Measurements from ENCODE around the gene AHCY. TPM values are rescaled to one million over a fixed set of nuclear protein-coding genes. Genes with fewer than 3 reads are reported as not detected.

AHCY gene
- total RNA-seq, 1 donor from 2014 or later, result 165 TPM

DNA sequence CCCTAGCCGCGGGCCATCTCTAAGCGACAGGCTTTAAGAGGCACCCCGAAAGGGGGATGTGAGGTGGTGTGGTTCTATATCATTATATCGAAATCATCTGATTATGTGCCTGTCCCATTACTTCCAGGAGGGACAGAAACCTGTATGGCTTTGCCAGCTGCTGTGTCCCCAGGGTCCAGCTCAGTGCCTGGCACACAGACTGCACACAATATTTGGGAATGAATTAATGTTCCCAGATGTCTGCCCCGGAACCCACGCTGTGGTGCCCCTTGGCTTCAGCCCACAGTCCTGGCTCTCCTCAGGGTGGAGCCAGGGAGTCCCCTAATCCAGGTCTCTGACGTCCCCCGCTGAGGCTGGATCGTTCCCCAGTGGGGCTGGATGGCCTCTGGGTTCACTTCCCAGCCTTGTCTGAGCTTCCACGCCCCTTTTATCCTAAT lies 8.9 kb upstream of the AHCY start:
- H3K4me1 Mint-ChIP-seq (ENCODE audit: unreplicated experiment), result peaks cover 3% of the 10 kb centered on the region
- no peak overlapping the region for H3K4me3 Mint-ChIP-seq (ENCODE audit: unreplicated experiment)
- TF ChIP-seq, protein P1, sequence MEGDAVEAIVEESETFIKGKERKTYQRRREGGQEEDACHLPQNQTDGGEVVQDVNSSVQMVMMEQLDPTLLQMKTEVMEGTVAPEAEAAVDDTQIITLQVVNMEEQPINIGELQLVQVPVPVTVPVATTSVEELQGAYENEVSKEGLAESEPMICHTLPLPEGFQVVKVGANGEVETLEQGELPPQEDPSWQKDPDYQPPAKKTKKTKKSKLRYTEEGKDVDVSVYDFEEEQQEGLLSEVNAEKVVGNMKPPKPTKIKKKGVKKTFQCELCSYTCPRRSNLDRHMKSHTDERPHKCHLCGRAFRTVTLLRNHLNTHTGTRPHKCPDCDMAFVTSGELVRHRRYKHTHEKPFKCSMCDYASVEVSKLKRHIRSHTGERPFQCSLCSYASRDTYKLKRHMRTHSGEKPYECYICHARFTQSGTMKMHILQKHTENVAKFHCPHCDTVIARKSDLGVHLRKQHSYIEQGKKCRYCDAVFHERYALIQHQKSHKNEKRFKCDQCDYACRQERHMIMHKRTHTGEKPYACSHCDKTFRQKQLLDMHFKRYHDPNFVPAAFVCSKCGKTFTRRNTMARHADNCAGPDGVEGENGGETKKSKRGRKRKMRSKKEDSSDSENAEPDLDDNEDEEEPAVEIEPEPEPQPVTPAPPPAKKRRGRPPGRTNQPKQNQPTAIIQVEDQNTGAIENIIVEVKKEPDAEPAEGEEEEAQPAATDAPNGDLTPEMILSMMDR (IDR thresholded peaks at IDR 0.05; ENCODE audit: unreplicated experiment), result no peak
- no peak overlapping the region for H3K27ac Mint-ChIP-seq (ENCODE audit: unreplicated experiment)
- DNase-seq (ENCODE audit: low spot score), result no peak
- peaks cover 5% of the 10 kb centered on the region for H3K27me3 Mint-ChIP-seq (ENCODE audit: unreplicated experiment)
- H3K36me3 Mint-ChIP-seq (ENCODE audit: low read depth, unreplicated experiment), result peaks cover 3% of the 10 kb centered on the region
- H3K9me3 Mint-ChIP-seq (ENCODE audit: unreplicated experiment), result no peaks in the 10 kb centered on the region

DNA sequence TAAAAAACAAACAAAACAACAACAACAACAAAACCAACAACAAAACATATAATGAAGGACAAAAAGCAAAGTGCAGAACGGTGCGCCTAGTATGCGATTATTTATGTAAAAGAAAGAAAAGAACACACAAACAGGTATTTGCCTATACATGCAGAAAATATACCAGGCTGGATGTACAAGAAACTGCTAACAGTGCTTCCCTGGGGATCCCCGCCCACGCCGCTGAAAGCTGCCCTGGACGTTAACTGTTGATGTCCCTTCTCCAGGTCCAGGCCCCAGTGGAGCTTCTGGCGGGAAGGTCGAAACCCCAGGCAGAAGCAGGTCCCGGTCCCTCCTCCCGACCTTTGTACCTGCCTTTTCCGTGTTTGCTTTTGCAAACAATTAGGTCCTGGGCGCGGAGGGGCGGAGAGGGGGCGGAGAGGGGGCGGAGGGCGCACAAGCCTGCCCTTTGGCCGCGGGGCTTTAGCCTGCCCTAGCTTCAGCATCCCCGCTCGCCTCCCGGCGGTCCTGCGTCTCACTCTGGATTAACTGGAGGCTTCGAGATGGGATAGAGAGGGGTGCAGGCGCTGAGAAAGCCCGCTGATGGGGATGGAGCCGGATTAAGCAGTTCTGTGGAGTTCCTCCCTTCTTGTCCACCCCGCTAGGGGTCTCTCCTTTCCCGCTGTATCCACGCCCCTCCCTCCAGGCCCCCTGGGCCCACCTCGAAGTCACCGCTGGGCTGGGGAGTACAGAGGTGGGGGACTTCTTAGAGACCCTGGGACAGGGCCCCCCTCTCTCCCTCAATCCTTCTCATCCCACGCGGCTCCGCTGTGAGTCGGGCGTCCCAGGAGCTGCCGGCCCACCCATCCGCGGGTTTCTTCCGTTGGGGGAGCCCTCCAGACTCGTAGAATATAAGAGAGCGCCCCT lies 8.2 kb upstream of the AHCY start:
- Mint-ChIP-seq H3K36me3 (ENCODE audit: low read depth, unreplicated experiment) (peaks cover 3% of the 10 kb centered on the region), H3K4me3 (ENCODE audit: unreplicated experiment) (peak overlapping the region; percentile 60), H3K9me3 (ENCODE audit: unreplicated experiment) (no peaks in the 10 kb centered on the region), H3K27me3 (ENCODE audit: unreplicated experiment) (peaks cover 5% of the 10 kb centered on the region), H3K4me1 (ENCODE audit: unreplicated experiment) (peaks cover 3% of the 10 kb centered on the region), H3K27ac (ENCODE audit: unreplicated experiment) (peak overlapping the region; percentile 38)
- DNase-seq (ENCODE audit: low spot score), result peak; percentile 41
- TF ChIP-seq, protein P1 (IDR thresholded peaks at IDR 0.05; ENCODE audit: unreplicated experiment), result no peak

DNA sequence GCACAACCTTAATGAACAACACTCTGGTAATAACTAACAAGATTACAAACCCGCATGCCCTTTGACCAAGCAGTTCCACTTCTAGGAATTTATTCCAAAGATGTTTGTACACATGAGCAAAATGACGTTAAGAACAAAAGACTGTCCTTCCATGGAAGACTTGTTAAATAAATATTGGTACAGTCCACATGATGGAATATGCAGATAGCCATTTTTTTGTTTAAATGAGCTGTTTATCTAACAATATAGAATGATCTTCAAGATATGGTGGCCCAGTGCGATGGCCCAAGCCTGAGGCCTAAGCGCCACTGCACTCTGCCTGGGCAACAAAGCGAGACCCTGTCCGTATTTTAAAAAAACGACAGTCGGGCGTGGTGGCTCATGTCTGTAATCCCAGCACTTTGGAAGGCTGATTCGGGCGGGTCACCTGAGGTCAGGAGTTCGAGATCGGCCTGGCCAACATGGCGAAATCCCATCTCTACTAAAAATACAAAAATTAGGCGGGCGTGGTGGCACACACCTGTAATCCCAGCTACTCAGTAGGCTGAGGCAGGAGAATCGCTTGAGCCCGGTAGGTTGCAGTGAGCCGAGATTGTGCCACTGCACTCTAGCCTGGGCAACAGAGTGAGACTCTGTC lies 7.4 kb upstream of the AHCY start:
- Mint-ChIP-seq H3K9me3 (ENCODE audit: unreplicated experiment) (no peaks in the 10 kb centered on the region), H3K27ac (ENCODE audit: unreplicated experiment) (peak overlapping the region; percentile 38), H3K36me3 (ENCODE audit: low read depth, unreplicated experiment) (peaks cover 3% of the 10 kb centered on the region), H3K4me1 (ENCODE audit: unreplicated experiment) (peaks cover 3% of the 10 kb centered on the region), H3K4me3 (ENCODE audit: unreplicated experiment) (peak overlapping the region; percentile 60), H3K27me3 (ENCODE audit: unreplicated experiment) (peaks cover 5% of the 10 kb centered on the region)
- DNase-seq (ENCODE audit: low spot score), result no peak
- TF ChIP-seq, protein P1 (IDR thresholded peaks at IDR 0.05; ENCODE audit: unreplicated experiment), result no peak

DNA sequence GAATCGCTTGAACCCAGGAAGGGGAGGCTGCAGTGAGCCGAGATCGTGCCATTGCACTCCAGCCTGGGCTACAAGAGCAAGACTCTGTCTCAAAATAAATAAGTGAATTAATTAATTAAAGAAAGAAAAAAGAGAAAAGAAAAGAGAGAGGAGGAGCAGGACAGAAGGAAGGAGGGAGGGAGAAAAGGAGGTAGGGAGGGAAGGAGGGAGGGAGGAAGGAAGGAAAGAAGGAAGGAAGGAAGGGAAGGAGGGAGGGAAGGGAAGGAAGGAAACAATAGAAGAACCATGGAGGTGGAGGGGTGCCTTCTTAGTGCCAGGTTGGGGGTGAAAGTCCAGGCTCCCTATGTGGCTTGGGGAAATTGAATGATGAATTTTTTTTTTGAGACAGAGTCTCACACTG lies 6.5 kb upstream of the AHCY start:
- Mint-ChIP-seq H3K27me3 (ENCODE audit: unreplicated experiment) (peaks cover 5% of the 10 kb centered on the region), H3K27ac (ENCODE audit: unreplicated experiment) (no peak overlapping the region), H3K4me1 (ENCODE audit: unreplicated experiment) (peaks cover 3% of the 10 kb centered on the region), H3K4me3 (ENCODE audit: unreplicated experiment) (no peak overlapping the region), H3K36me3 (ENCODE audit: low read depth, unreplicated experiment) (peaks cover 3% of the 10 kb centered on the region), H3K9me3 (ENCODE audit: unreplicated experiment) (no peaks in the 10 kb centered on the region)
- TF ChIP-seq, protein P1 (IDR thresholded peaks at IDR 0.05; ENCODE audit: unreplicated experiment), result no peak
- DNase-seq (ENCODE audit: low spot score), result no peak

All from endothelial cell (in vitro differentiated cells).